Amniotic stem cell (primary cell): ENCODE data around the gene TP53INP2.
"Not testable (repeated sequence)": the region's sequence is repeated elsewhere in the genome, so short reads cannot be mapped to it uniquely, and the experiment has no call there.

ENCODE experiments used
- DNase-seq: peaks from one replicate; lab custom pipeline; 2025; lab: John Stamatoyannopoulos, UW

The TP53INP2 gene, protein sequence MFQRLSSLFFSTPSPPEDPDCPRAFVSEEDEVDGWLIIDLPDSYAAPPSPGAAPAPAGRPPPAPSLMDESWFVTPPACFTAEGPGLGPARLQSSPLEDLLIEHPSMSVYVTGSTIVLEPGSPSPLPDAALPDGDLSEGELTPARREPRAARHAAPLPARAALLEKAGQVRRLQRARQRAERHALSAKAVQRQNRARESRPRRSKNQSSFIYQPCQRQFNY

DNA sequence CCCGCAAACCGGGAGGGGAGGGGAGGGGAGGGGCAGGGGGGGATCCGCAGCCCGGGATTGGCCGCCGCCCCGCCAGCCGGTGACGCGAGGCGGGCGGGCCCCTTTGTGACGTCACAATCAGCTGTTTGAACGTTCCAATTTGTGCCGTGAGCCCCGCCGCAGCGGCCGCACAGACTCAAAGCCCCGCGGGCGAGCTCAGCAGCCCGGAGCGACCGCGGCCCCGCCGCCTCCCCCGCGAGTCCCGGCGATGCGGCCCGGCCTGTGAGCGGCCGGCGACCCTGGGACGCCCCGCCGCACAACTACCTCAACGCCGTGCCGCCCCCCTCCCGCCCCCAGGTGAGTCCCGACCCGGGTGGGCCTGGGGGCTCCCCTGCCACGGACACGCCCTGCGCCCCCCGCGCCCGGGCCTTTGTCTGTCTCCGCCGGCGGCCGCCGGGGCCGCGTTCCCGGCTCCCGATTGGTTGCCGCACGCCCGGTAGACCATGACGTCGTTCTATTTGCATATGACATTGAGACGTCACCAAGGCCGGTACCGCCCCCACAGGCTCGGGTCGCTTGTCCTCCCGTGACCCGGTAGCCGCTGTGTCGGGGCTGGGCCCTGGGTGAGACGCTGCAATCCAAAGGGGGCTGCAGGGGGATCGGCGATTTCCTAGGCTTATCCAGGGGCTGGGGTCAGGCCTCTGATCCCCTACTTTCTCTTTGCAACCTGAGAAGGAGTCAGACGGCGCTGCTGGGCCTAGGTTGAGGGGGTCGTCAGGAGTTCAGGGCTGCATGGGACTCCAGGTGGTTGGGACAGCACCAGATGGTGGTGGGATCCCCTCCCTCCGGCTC is at the start of gene TP53INP2:
Gene TP53INP2, plus strand, starts transcription at position 168 of the 831 bp plus-strand sequence. CDS start 4,396 bp downstream, outside the sequence.
- peak; percentile 76 for DNase-seq

DNA sequence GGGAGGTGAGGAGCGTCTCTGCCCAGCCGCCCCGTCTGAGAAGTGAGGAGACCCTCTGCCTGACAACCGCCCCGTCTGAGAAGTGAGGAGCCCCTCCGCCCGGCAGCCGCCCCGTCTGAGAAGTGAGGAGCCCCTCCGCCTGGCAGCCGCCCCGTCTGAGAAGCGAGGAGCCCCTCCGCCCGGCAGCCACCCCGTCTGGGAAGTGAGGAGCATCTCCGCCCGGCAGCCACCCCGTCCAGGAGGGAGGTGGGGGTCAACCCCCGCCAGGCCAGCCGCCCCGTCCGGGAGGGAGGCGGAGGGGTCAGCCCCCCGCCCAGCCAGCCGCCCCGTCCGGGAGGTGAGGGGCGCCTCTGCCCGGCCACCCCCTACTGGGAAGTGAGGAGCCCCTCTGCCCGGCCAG is 45.5 kb upstream of the TP53INP2 start:
- DNase-seq, result not testable (repeated sequence)

DNA sequence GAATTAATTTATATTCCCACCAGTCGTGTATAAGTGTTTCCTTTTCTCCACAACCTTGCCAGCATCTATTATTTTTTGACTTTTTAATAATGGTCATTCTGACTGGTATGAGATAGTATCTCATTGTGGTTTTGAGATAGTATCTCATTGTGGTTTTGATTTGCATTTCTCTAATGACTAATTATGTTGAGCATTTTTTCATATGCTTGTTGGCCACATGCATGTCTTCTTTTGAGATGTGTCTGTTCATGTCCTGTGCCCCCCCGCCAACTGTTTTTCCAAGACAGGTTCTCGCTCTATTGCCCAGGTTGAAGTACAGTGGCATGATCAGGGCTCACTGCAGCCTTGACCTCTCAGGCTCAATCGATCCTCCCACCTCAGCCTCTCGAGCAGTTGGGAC is 42.3 kb upstream of the TP53INP2 start:
- not testable (repeated sequence) for DNase-seq

DNA sequence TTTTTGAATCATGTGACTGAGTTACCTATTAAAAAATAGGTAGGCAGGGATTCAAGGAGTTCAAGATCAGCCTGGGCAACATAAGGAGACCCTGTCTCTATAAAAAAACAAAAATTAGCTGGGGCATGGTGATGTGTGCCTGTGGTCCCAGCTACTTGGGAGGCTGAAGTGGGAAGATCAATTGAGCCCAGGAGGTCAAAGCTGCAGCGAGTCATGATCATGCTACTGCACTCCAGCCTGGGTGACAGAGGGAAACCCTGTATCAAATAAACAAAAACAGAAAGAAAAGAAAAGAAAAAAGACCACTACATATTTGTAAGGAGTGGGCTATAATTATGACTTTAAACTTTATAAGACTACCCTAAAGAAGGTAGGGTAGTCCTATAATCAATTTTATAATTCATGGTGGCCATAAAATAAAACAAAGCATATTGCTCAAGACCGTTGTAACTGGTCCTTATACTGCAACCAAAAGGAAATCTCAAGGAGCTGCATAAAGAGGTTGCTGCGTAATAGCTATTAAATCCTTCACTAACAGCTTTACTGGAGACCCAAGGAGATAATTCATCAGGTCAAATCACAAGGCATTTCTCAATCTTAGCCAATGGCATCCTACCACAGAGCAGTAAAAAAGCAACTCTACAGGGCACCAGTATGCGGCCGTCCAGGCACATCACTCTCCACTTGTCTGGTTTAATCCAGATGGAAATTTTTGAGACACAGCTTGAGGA is 40.8 kb upstream of the TP53INP2 start:
- DNase-seq, result no peak

DNA sequence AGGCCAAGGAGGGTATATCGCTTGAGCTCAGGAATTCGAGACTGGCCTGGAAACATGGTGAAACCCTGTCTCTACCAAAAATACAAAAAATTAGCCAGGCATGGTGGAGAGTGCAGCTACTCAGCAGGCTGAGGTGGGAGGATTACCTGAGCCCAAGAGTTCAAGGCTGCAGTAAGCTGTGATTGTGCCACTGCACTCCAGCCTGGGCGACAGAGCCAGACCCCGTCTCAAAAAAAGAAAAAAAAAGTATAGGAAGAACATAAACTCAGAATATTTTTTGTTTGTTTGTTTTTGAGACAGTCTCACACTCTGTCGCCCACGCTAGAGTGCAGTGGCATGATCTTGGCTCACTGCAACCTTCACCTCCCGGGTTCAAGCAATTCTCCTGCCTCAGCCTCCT is 39.4 kb upstream of the TP53INP2 start:
- not testable (repeated sequence) for DNase-seq

DNA sequence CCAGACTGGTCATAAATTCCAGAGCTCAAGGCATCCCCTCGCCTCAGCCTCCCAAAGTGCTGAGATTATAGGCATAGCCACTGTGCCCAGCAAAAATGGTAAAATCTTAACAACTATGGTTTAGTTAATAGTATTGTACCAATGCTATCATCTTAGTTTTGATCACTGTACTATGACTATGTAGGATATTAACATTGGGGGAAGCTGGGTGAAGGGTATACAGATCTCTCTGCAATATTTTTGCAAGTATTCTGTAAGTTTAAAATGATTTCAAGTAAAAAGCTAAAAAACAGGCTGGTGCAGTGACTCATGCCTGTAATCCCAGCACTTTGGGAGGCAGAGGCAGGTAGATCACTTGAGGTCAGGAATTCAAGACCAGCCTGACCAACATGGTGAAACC is 35.0 kb upstream of the TP53INP2 start:
- DNase-seq, result no peak

DNA sequence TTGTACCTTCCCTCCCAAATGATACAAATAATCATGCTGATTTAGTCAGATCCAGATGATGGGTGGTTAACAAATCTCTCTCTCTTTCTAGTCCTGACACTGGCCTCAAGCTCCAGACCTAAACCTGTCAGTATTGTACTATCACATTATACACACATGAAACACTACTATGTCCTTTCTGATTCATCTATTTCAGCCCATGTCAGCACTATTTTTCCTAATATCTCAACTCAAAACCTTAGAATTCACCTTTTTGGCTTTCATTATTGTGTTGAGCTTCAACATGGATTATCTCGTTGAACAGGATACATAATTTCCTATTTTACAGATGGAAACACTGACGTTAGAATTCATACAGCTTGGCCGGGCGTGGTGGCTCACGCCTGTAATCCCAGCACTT is 30.7 kb upstream of the TP53INP2 start:
- no peak for DNase-seq

DNA sequence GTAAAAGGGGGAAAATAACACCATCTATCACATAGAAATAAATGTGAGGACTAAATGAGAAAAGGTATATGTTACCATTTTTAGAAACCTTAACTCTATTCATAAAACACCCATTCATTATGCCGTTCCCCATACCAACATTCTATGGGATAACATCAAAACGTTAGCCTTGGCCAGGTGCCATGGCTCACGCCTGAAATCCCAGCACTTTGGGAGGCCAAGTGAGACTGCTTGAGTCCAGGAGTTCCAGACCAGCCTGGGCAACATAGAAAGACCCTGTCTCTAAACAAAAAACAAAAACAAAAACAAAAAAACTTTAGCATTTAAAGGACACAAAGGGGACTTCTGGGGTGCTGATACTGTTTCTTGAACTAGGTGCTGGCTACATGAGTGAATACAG is 28.6 kb upstream of the TP53INP2 start:
- DNase-seq, result no peak

DNA sequence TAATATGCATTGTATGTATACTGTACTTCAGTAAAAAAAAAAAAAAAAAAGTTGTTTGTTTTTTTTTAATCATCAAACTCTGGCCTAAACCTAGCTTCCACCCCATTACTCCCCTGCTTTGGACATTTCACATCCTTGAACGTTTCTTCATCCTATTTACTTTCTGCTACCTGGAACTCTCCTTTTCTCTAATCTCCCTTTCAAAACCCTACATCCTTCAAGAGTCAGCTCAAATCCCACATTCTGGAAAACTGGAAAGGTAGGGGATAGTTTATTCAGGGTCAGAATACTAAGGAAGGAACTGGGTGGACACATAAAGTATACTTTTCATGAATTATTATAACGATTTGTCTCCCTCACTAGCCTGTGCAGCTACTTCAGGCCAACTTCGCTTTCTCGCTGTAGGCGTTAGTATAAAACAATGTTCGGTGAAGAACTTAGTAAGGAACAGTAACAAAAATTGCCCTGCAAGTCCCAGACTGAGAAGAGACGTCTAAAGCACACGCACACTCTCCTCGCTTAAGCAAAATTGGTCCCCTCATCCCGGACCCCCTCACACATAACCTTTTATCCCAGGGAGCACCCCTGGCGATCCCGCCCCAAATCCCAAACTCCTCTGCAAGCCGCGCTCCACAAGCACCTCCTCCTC is 28.0 kb upstream of the TP53INP2 start:
- peak; percentile 10 for DNase-seq

DNA sequence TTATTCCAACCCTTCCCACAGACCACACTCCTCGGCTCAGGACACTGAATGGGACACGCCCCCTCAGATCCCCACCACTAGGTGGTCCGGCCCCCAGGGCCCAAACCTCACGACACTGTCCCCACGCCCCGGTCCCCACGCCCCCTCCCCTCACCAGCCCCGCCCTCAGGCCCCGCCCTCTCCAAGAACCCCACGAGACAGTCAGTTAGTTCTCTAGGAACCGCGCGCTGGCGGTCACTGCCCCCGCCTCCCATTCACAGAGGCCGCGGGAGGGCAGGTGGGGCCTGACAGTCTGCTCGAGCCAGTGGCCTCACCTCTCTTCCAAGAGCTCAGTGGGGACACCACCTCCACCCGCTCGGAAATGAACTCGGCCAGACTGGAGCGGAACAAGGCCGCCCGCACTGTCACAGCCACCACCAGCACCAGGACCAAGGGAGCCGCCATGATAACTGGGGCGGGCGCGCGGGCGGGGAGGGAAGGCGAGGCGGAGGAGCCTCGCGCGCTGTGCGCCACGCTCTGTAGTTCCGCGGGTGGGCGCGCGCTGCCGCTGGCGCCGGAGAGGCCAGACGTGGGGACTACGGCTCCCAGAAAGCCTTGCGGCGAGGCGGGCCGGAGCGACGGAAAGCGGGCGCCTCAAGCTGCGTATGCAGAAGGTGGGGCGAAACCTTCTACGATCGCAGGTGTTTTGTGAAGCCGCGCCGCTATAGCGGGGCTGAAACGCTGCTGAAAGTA is 27.3 kb upstream of the TP53INP2 start, which contains the start of gene PIGU:
Gene PIGU, minus strand, starts transcription at position 451 of the 732 bp plus-strand sequence. Its CDS starts 7 bp downstream, at position 444.
- DNase-seq, result peak; percentile 84

DNA sequence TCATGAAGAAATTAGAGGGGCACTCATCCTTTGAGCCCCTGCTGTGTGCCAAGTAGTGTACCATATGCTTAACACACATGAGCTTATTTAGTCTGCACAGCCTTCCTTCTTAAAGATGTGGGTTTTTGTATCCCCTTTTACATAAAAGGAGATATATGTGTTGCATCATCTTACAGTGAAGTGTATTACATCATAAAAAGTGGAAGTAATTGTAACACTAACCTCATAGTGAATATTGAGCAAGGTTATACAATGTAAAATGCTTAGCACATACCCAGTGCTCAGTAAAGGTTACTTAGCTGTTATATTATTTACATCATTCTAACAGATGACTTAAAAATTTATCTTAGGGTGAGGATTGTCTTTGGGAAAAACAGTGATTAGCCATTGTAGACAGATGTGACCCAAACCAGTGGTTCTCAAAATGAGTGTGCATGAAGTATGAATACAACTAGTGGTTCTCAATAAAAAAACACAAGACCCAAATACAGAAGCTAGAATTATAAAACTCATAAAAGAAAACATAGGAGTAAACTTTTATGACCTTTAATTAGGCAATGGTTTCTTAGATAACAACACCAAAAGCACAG is 23.5 kb upstream of the TP53INP2 start:
- no peak for DNase-seq

DNA sequence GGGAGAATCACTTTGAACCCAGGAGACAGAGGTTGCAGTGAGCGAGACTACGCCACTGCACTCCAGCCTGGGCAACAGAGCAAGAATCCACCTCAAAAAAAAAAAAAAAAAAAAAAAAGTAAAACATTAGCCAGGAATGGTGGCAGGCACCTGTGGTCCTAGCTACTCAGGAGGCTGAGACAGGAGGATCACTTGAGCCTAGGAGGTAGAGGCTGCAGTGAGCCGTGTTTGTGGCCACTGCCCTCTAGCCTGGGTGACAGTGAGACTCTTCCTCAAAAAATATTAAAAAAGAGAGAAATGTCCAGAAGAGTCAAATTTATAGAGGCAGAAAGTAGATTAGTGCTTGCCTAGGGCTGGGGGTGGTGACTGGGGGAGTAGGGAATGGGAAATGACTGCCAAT is 20.5 kb upstream of the TP53INP2 start:
- no peak for DNase-seq

DNA sequence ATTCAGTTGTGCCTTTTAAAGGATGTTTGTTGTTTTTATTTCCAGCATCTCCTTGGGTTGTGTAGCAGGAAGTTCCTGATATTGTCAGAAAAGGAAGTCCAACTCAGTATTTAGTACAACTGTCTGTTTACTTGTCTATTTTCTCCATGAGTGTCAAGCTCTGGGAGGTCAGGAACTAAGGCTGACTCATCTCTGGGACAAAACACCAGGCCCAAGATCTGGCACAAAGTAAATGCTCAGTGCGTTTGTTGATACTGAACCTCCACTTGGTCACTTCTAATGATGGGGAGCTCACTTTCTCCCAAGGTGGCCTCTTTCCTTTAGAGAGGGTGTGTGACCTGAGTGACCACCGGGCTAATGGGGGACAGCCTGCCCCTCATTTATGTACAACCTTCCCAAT is 14.7 kb upstream of the TP53INP2 start:
- DNase-seq, result no peak

DNA sequence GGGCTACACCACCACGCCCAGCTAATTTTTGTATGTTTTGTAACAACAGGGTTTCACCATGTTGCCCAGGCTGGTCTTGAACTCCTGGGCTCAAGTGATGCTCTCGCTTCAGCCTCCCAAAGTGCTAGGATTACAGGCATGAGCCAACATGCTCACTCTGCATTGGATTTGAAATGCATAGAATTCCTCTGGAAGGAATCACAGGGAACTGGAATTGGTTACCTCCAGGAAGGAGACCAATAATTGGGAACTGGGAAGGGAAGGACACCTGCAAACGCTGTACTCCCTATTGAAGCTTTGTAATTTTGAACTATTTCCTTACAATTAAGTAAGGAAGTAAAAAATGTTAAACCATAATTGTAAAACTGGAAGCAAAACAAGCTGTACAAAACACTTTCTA is 12.3 kb upstream of the TP53INP2 start:
- no peak for DNase-seq

DNA sequence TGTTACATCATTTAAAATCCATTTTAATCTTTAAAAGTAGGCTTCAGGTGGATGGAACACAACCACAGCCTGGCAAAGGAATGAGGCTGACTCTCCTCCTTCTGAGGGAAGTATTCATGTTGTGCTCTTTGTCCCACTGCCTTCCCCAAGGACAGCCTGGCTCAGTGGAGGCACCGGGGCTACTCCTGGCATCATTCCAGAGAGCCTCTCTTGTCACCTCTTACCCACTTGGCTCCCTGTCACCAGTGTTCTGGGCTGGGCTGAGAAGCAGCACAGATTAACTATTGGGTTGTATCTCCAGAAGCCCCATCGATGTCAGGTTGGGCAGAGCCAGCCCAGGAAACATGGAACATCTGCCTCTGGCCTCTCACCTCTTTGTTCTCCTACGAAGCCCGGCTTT is 10.7 kb upstream of the TP53INP2 start:
- no peak for DNase-seq

DNA sequence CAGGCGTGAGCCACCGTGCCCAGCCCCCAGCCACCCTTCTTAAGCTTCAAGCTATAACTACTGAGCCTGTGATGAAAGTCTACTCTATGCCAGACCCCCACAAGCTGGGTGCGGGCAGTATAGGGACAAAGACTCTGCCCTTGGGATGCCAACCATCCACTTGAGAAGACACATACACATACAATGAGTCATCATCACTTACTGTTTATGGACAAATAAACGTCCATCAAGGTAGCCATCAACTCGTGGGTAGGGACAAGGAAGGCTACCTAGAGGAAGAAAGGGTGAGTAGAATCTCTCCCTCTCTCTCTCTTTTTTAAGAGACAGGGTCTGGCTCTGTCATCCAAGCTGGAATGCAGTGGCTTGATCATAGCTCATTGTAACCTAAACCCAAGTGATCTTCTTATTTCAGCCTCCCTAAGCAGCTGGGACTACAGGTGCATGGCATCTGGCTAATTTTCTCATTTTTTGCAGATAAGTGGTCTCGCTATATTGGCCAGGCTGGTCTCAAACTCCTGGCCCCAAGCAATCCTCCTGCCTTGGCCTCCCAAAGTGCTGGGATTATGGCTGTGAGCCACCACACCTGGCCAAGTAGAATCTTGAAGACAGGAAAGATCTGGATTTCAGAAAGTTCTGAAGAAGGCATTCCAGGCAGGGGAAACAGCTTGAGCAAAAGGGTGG is 2.6 kb upstream of the TP53INP2 start:
- DNase-seq, result no peak

DNA sequence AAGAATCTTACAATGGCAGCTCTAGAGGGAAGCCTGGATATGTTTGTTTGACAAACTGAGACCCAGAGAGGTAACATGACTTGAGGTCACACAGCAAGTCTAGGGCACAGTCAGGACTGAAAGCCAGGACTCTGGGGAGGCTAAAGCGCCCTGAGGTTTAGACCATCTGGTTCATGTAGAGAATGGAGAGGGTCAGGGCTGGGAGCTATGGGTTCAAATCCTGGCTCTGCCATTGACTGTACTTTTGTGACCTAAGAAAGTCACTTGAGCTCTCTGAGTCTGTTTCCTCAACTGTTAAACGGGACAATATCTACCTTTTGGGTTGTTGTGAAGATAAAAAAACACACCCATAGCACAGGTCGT is 1.1 kb upstream of the TP53INP2 start:
- DNase-seq, result no peak

DNA sequence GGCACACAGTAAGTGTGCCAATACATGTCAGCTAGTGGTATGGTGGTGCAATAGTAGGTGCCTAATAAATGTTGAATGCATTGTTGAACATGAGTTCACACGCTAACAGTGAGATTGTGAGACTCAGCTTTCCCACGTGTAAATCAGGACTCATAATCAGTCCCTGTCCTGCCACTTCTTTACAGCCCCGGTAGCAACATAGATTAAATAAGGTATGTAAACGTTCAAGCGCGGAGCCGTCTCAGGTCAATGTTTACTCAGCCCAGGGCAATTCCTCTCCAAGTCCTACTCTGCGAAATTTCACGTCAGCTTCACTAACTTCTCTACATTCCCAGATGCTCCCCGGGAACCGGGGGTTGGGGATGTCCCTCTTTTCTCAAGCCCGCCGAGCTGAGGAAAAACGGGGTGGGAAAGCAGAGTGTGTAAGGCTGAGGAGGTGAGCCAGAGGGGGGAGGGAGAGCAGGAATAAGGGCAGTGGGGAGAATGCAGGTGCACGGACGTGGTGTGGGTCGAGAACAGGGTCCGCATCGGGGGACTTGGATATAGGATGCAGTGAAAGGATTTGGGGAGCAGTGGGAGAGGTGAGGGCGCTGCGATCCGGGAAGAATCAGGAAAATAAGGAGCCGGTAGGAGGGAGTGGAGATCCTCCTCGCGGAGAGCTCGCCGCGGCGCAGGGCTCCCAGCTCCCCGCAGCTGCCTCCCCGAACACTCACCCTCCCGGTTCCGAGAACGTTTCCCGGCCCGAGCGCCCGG is 544 bp upstream of the TP53INP2 start:
- no peak for DNase-seq

DNA sequence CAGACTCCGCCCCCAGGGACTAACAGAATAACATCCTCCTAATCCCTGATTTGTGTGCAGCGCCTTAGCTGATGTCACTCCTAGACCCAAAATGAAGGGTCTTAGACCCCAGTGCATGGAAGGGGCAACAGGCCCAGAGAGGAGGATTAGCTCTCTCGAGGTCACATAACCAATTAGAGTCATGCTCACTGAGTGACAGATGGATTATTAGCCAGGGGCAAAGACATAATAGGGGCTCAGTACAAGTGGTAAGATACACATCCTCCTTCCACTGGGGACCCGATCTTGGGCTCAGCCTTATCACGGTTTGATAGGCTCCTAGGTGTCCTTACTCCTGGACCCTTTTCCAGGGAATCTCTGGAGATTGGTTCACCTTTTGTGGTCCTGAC is 858 bp downstream of the TP53INP2 start:
- DNase-seq, result no peak
